Stimulated activated CD4-positive, alpha-beta T cell treated with anti-CD3 and anti-CD28 coated beads, Interleukin-2, amount 100 ng/mL, for 4 hours (primary cell): ENCODE data around the gene KIF9.
"Not testable (repeated sequence)": the region's sequence is repeated elsewhere in the genome, so short reads cannot be mapped to it uniquely, and the experiment has no call there.

Experiments used
- DNase-seq: peaks from one replicate; pipeline ENCODE4 v3.0.0-alpha.2; 2020; ENCODE audit warnings: low read depth

Gene KIF9

DNA sequence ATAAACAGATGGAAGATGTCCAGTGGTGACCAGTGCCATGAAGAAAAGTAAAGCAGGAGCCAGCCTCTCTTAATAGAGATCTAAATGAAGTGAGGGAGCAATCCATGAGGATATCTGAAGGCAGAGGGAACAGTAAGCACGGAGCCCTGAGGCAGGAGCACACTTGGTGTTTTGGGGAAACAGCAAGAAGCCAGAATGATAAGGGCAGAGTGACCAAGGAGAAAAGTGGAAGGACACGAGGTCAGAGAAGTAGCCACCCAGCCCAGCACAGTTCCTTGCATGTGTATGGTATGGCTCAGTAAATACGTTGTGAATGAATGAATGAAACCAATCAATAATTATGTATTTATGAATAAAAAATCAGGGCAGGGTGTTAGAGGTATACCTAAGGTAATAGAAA is 11.8 kb upstream of the KIF9 start:
- no peak for DNase-seq

DNA sequence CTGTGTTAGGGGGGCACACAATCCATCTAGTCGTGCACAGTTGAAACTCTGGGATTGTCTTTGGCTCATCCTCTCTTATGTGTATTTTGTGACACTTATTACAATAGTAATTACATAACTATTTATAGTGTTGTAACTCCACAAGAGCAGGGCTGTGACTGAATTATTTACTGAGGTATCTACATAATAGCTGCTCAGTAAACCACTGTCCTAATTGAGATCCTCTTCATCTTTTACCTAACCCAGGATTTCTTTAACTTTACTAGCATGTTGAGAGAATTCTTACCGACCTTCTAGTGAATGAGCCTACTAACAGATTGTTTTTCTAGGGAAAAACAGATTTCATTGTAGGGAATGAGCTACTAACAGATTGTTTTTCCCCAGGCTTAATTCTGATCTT is 11.2 kb upstream of the KIF9 start:
- no peak for DNase-seq

DNA sequence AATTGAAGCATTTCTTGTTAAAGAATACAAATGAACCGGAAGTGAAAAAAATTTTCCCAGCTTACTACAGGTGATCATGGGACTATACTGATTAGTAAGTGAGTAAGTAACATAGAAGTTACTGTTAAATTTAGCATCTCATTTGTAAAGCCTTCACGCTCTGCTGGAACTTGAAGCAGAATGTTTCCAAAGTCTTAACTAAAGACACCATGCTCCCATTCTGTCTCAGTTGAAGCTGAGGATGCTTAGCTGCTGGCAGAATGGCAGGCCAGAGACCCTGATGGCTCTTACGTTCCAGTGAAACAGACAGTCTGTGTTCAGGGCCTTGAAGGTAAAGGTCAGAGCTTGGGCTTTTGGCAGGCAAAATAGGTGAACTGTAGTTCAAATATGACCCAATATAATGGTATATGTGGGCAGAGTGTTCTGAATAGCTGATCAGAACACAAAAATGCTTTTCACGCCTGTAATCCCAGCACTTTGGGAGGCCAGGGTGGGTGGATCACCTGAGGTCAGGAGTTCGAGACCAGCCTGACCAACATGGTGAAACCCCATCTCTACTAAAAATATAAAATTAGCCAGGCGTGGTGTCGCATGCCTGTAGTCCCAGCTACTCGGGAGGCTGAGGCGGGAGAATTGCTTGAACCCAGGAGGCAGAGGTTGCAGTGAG is 9.3 kb upstream of the KIF9 start:
- DNase-seq: not testable (repeated sequence)

GRCh38 chr3:47291158-47291753 is 8.7 kb upstream of the KIF9 start:
- no peak for DNase-seq

GRCh38 chr3:47288966-47289910 is 6.6 kb upstream of the KIF9 start:
- DNase-seq: no peak

- no peak for DNase-seq
Measured at GRCh38 chr3:47283591-47284364, 1.2 kb upstream of the KIF9 start.

DNA sequence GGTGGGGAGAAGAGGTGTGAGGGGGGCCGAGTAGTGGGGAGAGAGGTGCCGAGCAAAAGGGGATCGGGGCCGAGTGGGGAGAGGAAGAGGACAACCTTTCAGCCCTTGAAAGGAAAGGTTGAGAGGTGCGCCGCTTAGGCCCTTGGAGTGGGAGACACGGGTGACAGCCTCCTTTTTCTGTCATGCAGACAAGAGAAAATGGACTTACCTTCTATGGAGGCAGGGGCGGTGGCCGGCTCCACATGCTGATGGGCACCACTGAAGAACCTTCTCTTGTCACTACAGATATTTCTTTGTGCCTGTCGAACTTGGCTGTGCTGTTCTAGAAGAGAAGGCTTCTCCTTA is 566 bp upstream of the KIF9 start:
- DNase-seq: no peak

- no peak for DNase-seq
Measured at GRCh38 chr3:47280519-47280918, 2.1 kb downstream of the KIF9 start.

- DNase-seq: no peak
Measured at GRCh38 chr3:47276558-47276957, 6.0 kb downstream of the KIF9 start.

GRCh38 chr3:47274652-47275051 is 7.9 kb downstream of the KIF9 start:
- DNase-seq: no peak

GRCh38 chr3:47273564-47273963 is 9.0 kb downstream of the KIF9 start:
- DNase-seq: no peak

DNA sequence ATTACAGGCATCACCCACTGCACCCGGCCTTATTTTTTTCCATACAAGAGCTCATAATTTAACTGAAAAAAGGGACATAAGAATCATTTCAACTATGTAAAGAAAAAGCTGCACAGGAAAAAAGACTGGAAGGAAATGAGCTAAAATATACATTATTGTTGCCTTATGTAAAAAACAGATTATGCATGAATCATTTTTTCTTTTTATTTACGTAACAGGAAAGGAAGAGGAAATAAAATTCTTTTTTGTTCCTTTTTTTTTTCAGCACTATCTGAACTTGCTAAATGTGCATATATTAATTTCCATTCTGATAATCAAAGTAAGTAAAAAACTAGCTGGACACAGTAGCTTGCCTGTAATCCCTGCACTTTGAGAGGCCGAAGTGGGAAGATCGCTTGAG is 12.1 kb downstream of the KIF9 start:
- no peak for DNase-seq

GRCh38 chr3:47267490-47267824 is 15.1 kb downstream of the KIF9 start:
- no peak for DNase-seq

- peak; percentile 46 for DNase-seq
Measured at GRCh38 chr3:47266709-47267489, 15.7 kb downstream of the KIF9 start.

GRCh38 chr3:47265725-47266428 is 16.7 kb downstream of the KIF9 start:
- DNase-seq: no peak

GRCh38 chr3:47265008-47265407 is 17.6 kb downstream of the KIF9 start:
- DNase-seq: no peak

GRCh38 chr3:47261301-47261700 is 21.3 kb downstream of the KIF9 start:
- DNase-seq: no peak

DNA sequence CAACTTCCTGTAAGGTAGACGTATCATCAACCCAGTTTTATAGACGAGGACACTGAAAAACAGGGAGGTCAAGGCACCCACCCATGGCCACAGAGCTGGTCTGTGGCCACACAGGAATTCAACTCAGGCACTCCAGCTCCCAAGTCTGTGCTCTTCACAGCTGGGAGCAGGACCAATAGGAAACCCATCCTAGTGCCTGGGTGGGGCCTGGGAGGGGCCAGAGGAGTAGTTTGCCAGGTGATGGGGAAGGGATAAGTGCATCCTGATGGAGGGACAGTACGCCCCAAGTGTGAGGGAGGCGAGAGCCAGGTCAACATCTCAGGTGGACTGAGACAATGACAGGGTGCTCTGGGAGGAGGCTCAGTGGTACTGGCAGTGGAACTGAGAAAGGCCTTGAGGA is 22.0 kb downstream of the KIF9 start:
- DNase-seq: no peak

GRCh38 chr3:47259114-47259513 is 23.5 kb downstream of the KIF9 start:
- DNase-seq: no peak

DNA sequence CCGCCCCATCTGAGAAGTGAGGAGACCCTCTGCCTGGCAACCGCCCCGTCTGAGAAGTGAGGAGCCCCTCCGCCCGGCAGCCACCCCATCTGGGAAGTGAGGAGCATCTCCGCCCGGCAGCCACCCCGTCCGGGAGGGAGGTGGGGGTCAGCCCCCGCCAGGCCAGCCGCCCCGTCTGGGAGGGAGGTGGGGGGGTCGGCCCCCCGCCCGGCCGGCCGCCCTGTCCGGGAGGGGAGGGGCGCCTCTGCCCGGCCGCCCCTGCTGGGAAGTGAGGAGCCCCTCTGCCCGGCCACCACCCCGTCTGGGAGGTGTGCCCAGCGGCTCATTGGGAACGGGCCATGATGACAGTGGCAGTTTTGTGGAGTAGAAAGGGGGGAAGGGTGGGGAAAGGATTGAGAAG is 26.3 kb downstream of the KIF9 start:
- not testable (repeated sequence) for DNase-seq

GRCh38 chr3:47251689-47252088 is 30.9 kb downstream of the KIF9 start:
- DNase-seq: no peak
